ENCODE data around the gene CYP46A1. TPM values are rescaled to one million over a fixed set of nuclear protein-coding genes. Genes with fewer than 3 reads are reported as not detected.

Gene CYP46A1
- total and polyA plus RNA-seq, 2 experiments from 2014 or later: 0.47 to 1.7 TPM

- 83% methylated on average over 21 of the region's 24 CpGs for WGBS (ENCODE audit: low lambda C conversion rate, missing lambda C conversion rate)
- Histone ChIP-seq H3K4me1 (ENCODE audit: insufficient read depth) (peaks cover 12% of the 10 kb centered on the region), H3K27ac (no peak overlapping the region)
Observed at GRCh38 chr14:99754141-99755067, 70.3 kb downstream of the CYP46A1 start.

GRCh38 chr14:99755068-99755405 lies 70.9 kb downstream of the CYP46A1 start:
- DNase-seq (ENCODE audit: low spot score): no peak
- WGBS (ENCODE audit: low lambda C conversion rate, missing lambda C conversion rate): 91% methylated on average over 8 of the region's 8 CpGs
- no peaks in the 10 kb centered on the region for H4K20me1 ChIP-seq (ENCODE audit: insufficient read depth, poor library complexity, severe bottlenecking)
- no peaks in the 10 kb centered on the region for H3K9me2 ChIP-seq (replicated peaks; ENCODE audit: insufficient read depth)
- H3K27ac ChIP-seq: no peak overlapping the region
- H3K4me1 ChIP-seq (ENCODE audit: insufficient read depth): peaks cover 12% of the 10 kb centered on the region
- no peak overlapping the region for H2AFZ ChIP-seq
- H3K4me2 ChIP-seq: no peak overlapping the region
- H3K9me3 ChIP-seq (ENCODE audit: low read depth): no peaks in the 10 kb centered on the region
- H3K79me2 ChIP-seq: no peaks in the 10 kb centered on the region
- no peaks in the 10 kb centered on the region for H3K36me3 ChIP-seq (replicated peaks; ENCODE audit: insufficient read depth, low read depth)
- TF ChIP-seq EZH2 (IDR thresholded peaks at IDR 0.05; ENCODE audit: borderline replicate concordance): no peak
- no peak for TF ChIP-seq EZH2phosphoT487 (IDR thresholded peaks at IDR 0.05; ENCODE audit: low read depth, severe bottlenecking, unreplicated experiment)
- TF ChIP-seq CTCF (IDR thresholded peaks at IDR 0.05; ENCODE audit: poor library complexity): no peak
- no peak overlapping the region for H3K4me3 ChIP-seq
- no peaks in the 10 kb centered on the region for H3K27me3 ChIP-seq

More at GRCh38 chr14:99754141-99755067, 70.3 kb downstream of the CYP46A1 start:
- no peak overlapping the region for H3K4me2 ChIP-seq
- no peaks in the 10 kb centered on the region for H3K9me3 ChIP-seq (ENCODE audit: low read depth)
- H2AFZ ChIP-seq: no peak overlapping the region
- no peaks in the 10 kb centered on the region for H3K79me2 ChIP-seq
- H3K9me2 ChIP-seq (replicated peaks; ENCODE audit: insufficient read depth): no peaks in the 10 kb centered on the region
- no peaks in the 10 kb centered on the region for H4K20me1 ChIP-seq (ENCODE audit: insufficient read depth, poor library complexity, severe bottlenecking)
- no peak for TF ChIP-seq EZH2 (IDR thresholded peaks at IDR 0.05; ENCODE audit: borderline replicate concordance)
- no peak for TF ChIP-seq CTCF (IDR thresholded peaks at IDR 0.05; ENCODE audit: poor library complexity)
- TF ChIP-seq EZH2phosphoT487 (IDR thresholded peaks at IDR 0.05; ENCODE audit: low read depth, severe bottlenecking, unreplicated experiment): no peak
- no peaks in the 10 kb centered on the region for H3K36me3 ChIP-seq (replicated peaks; ENCODE audit: insufficient read depth, low read depth)
- H3K4me3 ChIP-seq: no peak overlapping the region
- no peak for DNase-seq (ENCODE audit: low spot score)
- no peaks in the 10 kb centered on the region for H3K27me3 ChIP-seq

DNA sequence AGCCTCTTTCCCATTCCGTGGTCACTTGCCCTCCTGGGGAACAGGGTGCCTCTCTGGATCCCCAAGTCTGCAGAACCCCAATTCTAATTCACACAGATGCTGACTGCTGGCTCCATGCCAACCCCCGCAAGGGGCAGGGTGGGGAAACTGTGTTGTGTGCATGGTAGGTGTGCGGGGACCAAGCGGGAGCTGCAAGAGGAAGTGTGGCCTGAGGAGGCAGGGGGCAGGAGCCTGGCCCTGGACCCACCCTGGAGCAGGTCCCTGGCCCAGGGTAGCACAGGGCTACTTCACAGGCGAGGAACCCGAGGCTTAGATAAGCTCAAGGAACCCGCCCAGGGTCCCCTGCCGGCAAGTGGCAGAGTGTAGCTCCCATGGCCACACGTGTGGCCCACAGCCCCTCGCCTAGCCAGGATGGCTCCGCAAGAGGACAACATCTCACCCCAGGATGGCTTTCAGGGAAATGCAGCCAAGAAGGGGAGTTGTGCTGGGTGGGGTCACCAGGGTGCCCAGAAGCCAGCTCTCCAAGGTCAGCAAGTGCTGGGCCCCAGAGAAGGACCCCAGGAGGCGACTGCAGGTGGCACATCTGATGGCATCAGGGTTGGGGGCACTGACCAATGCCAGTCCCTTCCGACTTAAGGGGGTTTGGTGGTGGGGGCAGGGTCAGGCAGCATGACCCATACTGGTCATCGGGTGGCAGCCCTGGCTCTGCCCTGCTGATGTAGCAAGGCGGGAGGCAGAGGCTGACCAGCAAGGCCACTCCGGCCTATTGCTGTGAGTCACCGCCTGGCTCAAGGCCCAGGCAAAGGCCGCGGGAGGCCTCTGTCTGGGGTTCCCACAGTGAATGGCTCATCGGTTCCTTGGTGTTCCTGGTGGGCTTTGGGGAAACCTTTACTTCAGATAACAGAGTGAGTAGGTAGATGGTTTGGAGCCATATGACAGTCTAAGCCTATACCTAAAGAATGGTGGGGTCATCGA lies 71.8 kb downstream of the CYP46A1 start:
- WGBS (ENCODE audit: low lambda C conversion rate, missing lambda C conversion rate): 84% methylated on average over 20 of the region's 21 CpGs
- H3K4me3 ChIP-seq: no peak overlapping the region
- no peak overlapping the region for H3K27ac ChIP-seq
- H3K4me2 ChIP-seq: no peak overlapping the region
- H3K36me3 ChIP-seq (replicated peaks; ENCODE audit: insufficient read depth, low read depth): no peaks in the 10 kb centered on the region
- H3K79me2 ChIP-seq: no peaks in the 10 kb centered on the region
- H3K27me3 ChIP-seq: no peaks in the 10 kb centered on the region
- H3K9me2 ChIP-seq (replicated peaks; ENCODE audit: insufficient read depth): no peaks in the 10 kb centered on the region
- H2AFZ ChIP-seq: no peak overlapping the region
- H3K4me1 ChIP-seq (ENCODE audit: insufficient read depth): peaks cover 12% of the 10 kb centered on the region
- no peak for TF ChIP-seq EZH2phosphoT487 (IDR thresholded peaks at IDR 0.05; ENCODE audit: low read depth, severe bottlenecking, unreplicated experiment)
- no peak for TF ChIP-seq CTCF (IDR thresholded peaks at IDR 0.05; ENCODE audit: poor library complexity)
- TF ChIP-seq EZH2 (IDR thresholded peaks at IDR 0.05; ENCODE audit: borderline replicate concordance): no peak
- no peaks in the 10 kb centered on the region for H3K9me3 ChIP-seq (ENCODE audit: low read depth)
- peak; percentile 65 for DNase-seq (ENCODE audit: low spot score)
- no peaks in the 10 kb centered on the region for H4K20me1 ChIP-seq (ENCODE audit: insufficient read depth, poor library complexity, severe bottlenecking)

Data from hepatocyte (in vitro differentiated cells).